GM10266 (cell line): ENCODE data around the gene LRRC8D.

Experiments used
- DNase-seq: peaks from one replicate; pipeline ENCODE4 v3.0.0; 2012; ENCODE audit errors: extremely low spot score
- CTCF ChIP-seq: IDR thresholded peaks from 2 replicates; pipeline ENCODE4 v1.5.1; 2012; ENCODE audit warnings: mild to moderate bottlenecking, low read depth; ENCODE audit not compliant: control insufficient read depth, insufficient read depth; ENCODE audit errors: missing control alignments

Gene LRRC8D

GRCh38 chr1:89955311-89956205 is 134.7 kb downstream of the LRRC8D start:
- no peak for TF ChIP-seq CTCF

GRCh38 chr1:89957107-89957506 is 136.3 kb downstream of the LRRC8D start:
- no peak for DNase-seq

More at GRCh38 chr1:89955311-89956205, 134.7 kb downstream of the LRRC8D start:
- no peak for DNase-seq

DNA sequence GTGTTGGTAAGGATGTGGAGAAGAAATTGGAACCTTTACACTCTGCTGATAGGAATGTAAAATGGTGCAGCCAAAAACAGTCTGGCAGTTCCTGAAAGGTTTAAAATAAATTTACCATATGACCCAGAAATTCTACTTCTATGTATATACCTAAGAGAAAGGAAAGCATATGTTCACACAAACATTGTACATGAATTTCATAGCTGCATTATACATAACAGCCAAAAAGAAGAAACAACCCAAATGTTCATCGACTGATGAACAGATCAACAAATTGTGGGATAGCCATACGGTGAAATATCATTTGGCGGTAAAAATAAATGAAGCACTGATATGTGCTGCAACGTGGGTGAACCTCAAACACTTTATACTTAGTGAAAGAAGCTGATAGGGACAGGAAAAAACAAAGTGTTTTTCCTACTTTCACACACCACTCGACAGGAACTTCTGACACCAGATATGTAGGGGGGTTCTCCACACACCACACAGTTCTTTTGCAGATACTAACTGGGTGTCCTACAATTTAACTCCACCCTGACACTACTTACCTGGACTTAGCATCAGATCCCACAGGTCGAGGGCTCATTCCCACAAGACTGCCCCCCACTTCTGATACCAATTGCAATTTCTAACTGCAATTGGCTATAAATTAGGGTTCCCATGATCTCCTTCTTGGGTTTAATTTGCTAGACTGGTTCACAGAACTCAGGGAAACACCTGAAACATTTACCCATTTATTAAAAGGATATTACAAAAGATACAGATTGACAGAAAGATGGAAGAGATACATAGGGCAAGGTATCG is 138.2 kb downstream of the LRRC8D start:
- no peak for TF ChIP-seq CTCF
- DNase-seq = no peak

More at GRCh38 chr1:89957107-89957506, 136.3 kb downstream of the LRRC8D start:
- TF ChIP-seq CTCF = no peak

DNA sequence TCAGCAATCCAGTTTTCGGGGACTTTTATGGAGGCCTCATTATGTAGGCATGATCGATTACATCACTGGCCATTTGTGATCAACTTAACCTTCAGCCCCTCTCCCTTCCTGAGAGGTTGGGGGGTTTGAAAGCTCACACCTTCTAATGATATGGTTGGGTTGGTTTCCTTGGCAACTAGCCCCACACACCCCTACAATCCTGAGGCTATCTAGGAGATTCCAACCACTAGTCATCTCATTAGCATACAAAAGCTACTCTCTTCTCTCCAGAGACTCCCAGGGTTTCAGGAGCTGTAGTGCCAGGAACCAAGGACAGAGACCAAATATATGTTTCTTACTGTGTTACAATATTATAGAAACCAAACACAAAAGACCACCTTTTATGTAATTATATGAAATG is 138.9 kb downstream of the LRRC8D start:
- DNase-seq = no peak
- TF ChIP-seq CTCF = no peak

GRCh38 chr1:89962024-89962741 is 141.4 kb downstream of the LRRC8D start:
- no peak for DNase-seq
- no peak for TF ChIP-seq CTCF

GRCh38 chr1:89962742-89963075 is 141.9 kb downstream of the LRRC8D start:
- no peak for TF ChIP-seq CTCF

More at GRCh38 chr1:89962742-89963075, 141.9 kb downstream of the LRRC8D start:
- DNase-seq = no peak
